DND-41 (cell line): ENCODE measurements around the gene CHP1.

Experiments
- EZH2 ChIP-seq: IDR thresholded peaks from 3 replicates; pipeline ENCODE4 v1.6.1; 2012; ENCODE audit warnings: borderline replicate concordance, low read depth, mild to moderate bottlenecking, moderate library complexity, low read length, inconsistent platforms; ENCODE audit not compliant: severe bottlenecking
- TF ChIP-seq, protein P1 (sequence below): IDR thresholded peaks from 2 replicates; pipeline ENCODE4 v1.5.1; 2012; ENCODE audit warnings: borderline replicate concordance, low read length, moderate library complexity, mild to moderate bottlenecking; ENCODE audit not compliant: poor library complexity, severe bottlenecking; ENCODE audit errors: extremely low read depth

DNA sequence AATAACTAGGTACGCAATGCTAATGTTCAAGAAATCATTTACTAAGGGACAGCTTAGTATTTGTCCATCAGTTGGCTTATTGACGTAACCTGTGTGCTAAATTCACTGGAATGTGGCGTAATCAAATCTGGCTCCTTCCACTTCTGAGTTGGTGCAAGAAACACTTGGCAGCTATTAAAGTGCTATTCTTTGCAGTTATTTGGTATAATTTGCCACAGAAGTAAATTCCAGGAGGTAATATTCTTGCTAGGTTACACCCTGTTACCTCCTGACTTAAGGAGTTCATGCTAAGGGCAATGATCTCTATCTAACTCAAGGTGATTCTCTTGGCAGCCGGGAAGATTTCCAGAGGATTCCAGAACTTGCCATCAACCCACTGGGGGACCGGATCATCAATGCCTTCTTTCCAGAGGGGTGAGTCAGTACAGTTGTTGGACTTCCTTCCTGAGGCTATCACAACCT, 25.5 kb downstream of the CHP1 start:
- TF ChIP-seq, protein P1, sequence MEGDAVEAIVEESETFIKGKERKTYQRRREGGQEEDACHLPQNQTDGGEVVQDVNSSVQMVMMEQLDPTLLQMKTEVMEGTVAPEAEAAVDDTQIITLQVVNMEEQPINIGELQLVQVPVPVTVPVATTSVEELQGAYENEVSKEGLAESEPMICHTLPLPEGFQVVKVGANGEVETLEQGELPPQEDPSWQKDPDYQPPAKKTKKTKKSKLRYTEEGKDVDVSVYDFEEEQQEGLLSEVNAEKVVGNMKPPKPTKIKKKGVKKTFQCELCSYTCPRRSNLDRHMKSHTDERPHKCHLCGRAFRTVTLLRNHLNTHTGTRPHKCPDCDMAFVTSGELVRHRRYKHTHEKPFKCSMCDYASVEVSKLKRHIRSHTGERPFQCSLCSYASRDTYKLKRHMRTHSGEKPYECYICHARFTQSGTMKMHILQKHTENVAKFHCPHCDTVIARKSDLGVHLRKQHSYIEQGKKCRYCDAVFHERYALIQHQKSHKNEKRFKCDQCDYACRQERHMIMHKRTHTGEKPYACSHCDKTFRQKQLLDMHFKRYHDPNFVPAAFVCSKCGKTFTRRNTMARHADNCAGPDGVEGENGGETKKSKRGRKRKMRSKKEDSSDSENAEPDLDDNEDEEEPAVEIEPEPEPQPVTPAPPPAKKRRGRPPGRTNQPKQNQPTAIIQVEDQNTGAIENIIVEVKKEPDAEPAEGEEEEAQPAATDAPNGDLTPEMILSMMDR: no peak
- TF ChIP-seq EZH2: no peak
